HuH-7 (cell line): Measurements from ENCODE around the gene INPP4A.

Experiments
- DNase-seq: peaks from one replicate; pipeline ENCODE4 v3.0.0; 2011; ENCODE audit warnings: low spot score

Gene INPP4A

GRCh38 chr2:98541906-98542305, 97.2 kb downstream of the INPP4A start:
- DNase-seq = no peak

DNA sequence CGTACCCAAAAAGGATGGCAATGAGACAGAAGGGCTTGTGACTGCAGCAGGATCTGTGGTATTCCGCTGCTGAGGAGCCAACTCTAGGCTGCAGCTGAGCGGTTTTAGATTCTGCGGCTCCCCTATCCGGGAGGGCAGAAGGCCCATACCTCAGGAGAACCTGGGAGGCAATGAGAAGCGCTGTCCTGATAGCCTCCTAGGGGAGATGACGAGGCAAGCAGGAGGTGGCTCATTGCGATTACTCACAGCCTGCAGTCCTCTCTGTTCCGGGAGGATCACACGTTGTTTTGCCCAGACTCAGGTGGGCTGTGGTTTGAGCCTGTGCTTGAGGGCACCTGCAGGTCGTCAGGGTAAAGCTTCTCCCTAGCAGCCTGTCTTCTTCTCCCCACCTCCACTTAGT, 98.6 kb downstream of the INPP4A start:
- no peak for DNase-seq

- no peak for DNase-seq
Observed at GRCh38 chr2:98543842-98544241, 99.2 kb downstream of the INPP4A start.

DNA sequence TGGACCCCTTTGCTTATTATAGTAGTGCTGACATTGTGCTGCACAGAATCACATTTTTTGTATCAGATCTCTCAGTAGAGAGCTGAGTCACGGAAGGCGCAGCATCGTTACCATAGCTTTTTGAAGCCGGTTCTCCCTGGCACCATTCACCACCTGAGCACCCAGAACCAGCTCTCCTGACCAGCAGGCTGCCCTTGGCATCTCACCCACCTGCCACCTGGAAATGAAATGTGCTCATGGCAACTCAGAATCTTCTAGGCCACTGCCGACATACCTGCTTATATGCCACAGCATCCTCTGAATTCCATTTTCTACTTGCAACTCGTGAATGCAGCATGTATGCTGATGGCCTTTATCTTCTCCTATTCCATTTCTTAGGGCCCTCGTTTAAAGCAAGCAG, 100.9 kb downstream of the INPP4A start:
- DNase-seq = no peak

- no peak for DNase-seq
Observed at GRCh38 chr2:98546186-98546585, 101.5 kb downstream of the INPP4A start.

GRCh38 chr2:98547092-98547790, 102.6 kb downstream of the INPP4A start:
- DNase-seq = no peak

GRCh38 chr2:98548920-98549818, 104.5 kb downstream of the INPP4A start:
- no peak for DNase-seq

DNA sequence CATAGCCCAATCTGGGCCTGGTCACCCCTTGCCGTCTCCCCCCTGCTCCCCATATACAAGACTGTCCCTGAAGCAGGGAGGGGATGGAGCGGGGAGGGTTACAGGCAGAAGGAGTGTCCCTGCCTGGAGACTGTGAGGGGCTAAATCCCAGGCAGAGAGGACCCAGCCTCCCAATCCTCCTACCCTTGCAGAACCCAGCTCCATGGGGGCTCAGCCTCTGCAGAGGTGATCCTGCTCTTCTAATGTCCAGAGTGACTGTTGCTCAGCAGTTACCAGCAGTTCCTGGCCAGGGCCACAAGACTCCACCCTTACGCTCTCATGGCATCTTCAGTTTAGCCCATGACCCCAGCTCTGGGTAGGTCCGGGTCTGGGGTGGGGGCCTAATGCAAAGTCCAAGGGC, 105.5 kb downstream of the INPP4A start:
- no peak for DNase-seq

- no peak for DNase-seq
Observed at GRCh38 chr2:98551316-98551715, 106.7 kb downstream of the INPP4A start.

GRCh38 chr2:98552499-98553179, 108.0 kb downstream of the INPP4A start:
- no peak for DNase-seq

- no peak for DNase-seq
Observed at GRCh38 chr2:98554116-98554861, 109.6 kb downstream of the INPP4A start.

- no peak for DNase-seq
Observed at GRCh38 chr2:98555696-98556095, 111.0 kb downstream of the INPP4A start.

DNA sequence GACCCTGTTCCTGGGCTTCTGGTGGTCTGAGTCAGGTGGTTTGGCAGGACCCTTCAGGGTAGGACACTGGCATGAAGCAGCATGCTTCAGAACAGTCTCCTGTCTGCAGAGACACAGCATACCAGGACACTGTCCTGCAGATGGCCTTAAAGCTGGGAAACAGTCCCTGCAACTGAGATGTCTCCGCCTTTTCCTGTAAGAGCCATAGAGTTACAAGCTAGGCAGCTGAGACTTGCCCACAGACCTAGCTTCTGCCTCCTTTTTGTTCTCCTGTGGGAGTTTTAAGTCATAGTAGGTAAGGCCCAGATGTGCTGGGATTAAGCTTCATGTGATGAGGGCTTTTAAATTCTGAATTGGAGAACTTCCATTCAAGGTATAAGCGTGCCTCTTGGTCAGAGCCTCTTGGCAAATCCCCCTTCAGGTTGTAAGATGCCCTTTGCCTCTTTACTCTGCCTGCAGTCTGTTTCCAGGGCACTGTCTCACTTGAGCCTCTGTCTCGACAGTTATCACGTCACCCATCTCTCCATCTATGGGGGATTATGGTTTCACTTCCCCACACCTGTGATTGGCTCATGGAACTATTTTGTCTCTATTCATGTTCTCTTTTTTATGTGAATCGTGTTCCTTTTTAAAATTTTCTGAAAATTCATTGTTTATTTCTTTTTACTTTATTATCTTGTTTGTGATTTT, 111.8 kb downstream of the INPP4A start:
- no peak for DNase-seq

DNA sequence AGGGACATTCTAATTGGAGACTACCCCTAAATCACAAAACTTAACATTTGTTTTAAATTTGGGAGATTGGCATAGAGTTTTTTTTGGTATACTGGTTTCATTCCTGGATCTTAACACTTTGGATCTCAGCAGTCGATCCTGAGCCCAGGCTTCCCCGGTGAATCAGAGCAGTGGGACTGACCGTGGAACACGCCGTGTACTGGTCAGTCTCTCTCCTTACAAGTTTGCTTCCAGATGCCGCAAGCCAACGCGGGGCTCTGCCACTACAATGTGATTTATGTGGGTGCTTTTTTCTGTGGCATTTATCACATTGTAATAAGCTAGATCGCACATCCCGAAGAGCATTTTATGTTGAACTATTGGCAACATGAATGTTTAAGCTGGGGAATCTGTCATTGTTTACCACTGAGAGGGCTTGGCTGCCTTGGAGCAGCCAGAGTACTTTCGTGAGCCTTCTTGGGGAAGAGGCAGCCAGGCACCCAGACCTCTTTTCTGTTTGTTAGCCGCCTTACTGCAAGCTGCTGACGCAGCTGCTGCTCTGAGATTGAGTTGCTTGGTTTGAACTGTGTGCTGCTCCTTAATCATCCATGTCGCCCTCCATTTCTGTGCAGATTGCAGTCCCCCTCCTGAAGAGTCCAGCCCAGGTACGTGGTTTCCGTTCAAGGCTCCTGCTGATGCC, 114.3 kb downstream of the INPP4A start:
- DNase-seq = no peak

GRCh38 chr2:98559581-98559980, 114.9 kb downstream of the INPP4A start:
- no peak for DNase-seq

DNA sequence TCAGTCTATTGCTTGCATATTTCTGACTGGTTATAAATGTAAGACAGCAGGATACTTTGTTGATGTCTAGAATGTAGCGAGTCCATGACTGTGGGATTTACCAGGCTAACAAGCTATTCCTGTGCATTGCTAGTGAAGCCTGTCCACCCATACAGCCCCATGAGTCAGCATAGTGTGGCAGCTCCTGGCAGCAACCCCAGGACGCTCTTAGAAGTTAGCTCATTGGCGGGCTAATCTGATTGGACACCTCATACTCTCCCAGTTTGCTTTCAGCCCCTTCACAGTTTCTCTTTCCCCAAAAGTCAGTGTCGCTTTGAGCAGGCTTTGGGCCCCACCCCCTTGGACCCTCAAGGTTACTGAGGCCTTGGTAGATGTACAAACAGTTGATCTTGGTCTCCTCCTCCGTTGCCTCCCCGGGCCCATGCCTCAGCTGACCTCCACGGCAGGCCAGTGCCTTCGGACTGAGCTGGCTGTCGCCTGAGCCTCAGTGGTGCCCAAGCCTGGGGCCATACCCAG, 115.7 kb downstream of the INPP4A start:
- DNase-seq = no peak

GRCh38 chr2:98561018-98561417, 116.4 kb downstream of the INPP4A start:
- DNase-seq = no peak

GRCh38 chr2:98561902-98562695, 117.4 kb downstream of the INPP4A start:
- no peak for DNase-seq

DNA sequence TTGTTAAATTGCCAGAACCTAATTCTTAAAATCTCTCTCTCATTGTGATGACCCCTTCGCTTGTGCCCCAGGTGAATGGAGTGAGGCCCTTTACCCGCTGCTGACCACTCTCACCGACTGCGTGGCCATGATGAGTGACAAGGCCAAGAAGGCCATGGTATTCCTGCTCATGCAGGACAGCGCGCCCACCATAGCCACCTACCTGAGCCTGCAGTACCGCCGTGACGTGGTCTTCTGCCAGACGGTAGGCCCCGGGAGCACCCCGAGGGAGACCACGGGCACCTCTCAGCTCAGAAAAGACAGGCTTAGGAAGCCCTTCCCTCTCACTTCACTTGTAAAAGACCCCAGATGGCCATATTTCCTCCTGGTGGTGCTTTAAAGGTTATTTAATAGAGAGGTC, 118.7 kb downstream of the INPP4A start:
- DNase-seq = no peak
